Measurements from ENCODE around the gene GFRA1.

GFRA1 gene

GRCh38 chr10:116272440-116273283 is at the start of gene GFRA1:
Gene GFRA1, minus strand, starts transcription at chr10:116273206. Its CDS starts 1,177 bp downstream, at chr10:116272029.
- no peak for DNase-seq (ENCODE audit: low spot score)

- DNase-seq (ENCODE audit: low spot score): no peak
Observed at GRCh38 chr10:116316503-116316902, 43.5 kb upstream of the GFRA1 start.

GRCh38 chr10:116312548-116312947 is 39.5 kb upstream of the GFRA1 start:
- DNase-seq (ENCODE audit: low spot score): no peak

GRCh38 chr10:116311706-116312490 is 38.9 kb upstream of the GFRA1 start:
- DNase-seq (ENCODE audit: low spot score): no peak

GRCh38 chr10:116311016-116311415 is 38.0 kb upstream of the GFRA1 start:
- no peak for DNase-seq (ENCODE audit: low spot score)

- no peak for DNase-seq (ENCODE audit: low spot score)
Observed at GRCh38 chr10:116307455-116307854, 34.4 kb upstream of the GFRA1 start.

GRCh38 chr10:116306847-116307246 is 33.8 kb upstream of the GFRA1 start:
- DNase-seq (ENCODE audit: low spot score): no peak

GRCh38 chr10:116304923-116305322 is 31.9 kb upstream of the GFRA1 start:
- DNase-seq (ENCODE audit: low spot score): no peak

- no peak for DNase-seq (ENCODE audit: low spot score)
Observed at GRCh38 chr10:116300542-116300941, 27.5 kb upstream of the GFRA1 start.

- no peak for DNase-seq (ENCODE audit: low spot score)
Observed at GRCh38 chr10:116298586-116298985, 25.6 kb upstream of the GFRA1 start.

- no peak for DNase-seq (ENCODE audit: low spot score)
Observed at GRCh38 chr10:116296291-116296721, 23.3 kb upstream of the GFRA1 start.

GRCh38 chr10:116292493-116292892 is 19.5 kb upstream of the GFRA1 start:
- DNase-seq (ENCODE audit: low spot score): no peak

GRCh38 chr10:116289652-116290051 is 16.6 kb upstream of the GFRA1 start:
- DNase-seq (ENCODE audit: low spot score): no peak

GRCh38 chr10:116287906-116288501 is 15.0 kb upstream of the GFRA1 start:
- peak; percentile 65 for DNase-seq (ENCODE audit: low spot score)

- no peak for DNase-seq (ENCODE audit: low spot score)
Observed at GRCh38 chr10:116286626-116287200, 13.7 kb upstream of the GFRA1 start.

- DNase-seq (ENCODE audit: low spot score): no peak
Observed at GRCh38 chr10:116281775-116282174, 8.8 kb upstream of the GFRA1 start.

GRCh38 chr10:116278846-116279245 is 5.8 kb upstream of the GFRA1 start:
- no peak for DNase-seq (ENCODE audit: low spot score)

- no peak for DNase-seq (ENCODE audit: low spot score)
Observed at GRCh38 chr10:116276981-116277380, 4.0 kb upstream of the GFRA1 start.

GRCh38 chr10:116274064-116274904 is 1.3 kb upstream of the GFRA1 start:
- no peak for DNase-seq (ENCODE audit: low spot score)

GRCh38 chr10:116271593-116272439 is 1.2 kb downstream of the GFRA1 start:
- no peak for DNase-seq (ENCODE audit: low spot score)
